Measurements from ENCODE around the gene EPHB2.

Gene EPHB2

DNA sequence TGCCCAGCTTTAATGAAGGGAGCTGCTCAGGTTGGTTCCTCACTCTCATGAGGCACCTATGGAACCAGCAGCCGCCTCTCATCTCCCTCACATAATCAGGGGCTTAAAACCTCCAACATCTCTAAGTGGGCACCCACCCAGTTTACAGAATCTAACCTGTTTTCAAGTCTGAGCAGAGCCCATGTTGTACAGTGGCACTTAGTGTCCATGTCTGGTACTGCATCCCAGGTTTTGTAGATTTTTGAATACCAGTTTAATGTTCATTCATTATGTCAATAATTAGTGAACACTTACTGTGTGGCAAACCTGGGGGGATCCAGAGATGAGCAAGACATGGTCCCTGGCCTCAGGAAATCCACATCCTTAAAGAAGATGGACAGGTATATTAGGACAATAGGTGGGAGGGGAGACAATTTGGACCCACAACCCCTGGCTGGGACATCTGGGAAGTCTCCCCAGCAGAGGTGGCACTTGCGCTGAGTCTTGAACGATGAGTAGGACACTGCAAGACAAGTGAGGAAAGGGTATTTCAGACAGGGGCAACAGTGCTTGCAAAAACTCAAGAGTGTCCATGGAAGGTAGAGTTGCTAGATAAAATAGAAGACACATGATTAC lies 178.7 kb downstream of the EPHB2 start:
- peak; percentile 59 for DNase-seq

DNA sequence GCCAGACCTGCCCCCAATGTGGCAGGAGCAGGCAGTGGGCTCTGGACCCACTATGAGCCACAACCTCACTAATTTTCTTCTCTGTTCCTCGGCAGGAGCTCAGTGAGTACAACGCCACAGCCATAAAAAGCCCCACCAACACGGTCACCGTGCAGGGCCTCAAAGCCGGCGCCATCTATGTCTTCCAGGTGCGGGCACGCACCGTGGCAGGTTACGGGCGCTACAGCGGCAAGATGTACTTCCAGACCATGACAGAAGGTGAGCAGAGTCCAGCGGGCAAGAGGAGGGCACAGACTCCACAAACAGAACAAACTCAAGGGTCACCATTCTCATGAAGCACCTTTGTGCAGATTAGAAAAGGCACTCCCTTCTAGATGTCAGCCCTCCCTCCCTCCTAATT lies 182.2 kb downstream of the EPHB2 start:
- DNase-seq, result no peak

DNA sequence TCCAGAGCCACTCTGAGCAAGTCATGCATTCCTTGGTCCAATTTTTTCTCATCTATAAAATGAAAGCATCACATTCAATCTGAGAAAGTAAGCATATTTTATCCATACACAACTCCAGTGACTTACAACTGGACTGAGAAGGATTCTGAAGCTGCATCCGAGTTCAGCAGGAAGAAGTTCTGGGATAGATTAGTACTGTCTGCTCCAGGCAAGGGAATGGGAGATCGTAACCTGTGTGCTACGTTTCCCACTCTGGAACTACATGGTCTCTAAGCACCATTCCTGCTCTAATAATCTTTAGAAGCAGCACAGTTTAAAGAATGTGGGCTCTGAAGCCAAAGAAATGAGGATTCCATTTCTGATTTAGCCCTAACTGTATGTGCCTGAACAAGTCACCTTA lies 182.7 kb downstream of the EPHB2 start:
- peak; percentile 17 for DNase-seq

DNA sequence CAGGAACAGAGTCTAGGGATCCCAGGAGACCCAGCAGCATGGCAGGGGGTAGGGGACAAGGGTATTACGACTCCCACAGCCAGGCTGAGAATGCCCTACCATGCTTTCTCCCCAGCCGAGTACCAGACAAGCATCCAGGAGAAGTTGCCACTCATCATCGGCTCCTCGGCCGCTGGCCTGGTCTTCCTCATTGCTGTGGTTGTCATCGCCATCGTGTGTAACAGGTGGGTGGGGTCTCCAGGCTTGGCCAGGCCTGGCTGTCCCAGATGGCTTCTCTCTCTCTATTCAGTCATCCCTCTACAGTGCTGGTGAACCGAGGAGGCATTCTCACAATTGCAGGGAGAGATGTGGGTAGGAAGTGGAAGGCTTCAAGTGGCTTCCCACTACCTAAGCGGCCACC lies 184.7 kb downstream of the EPHB2 start:
- DNase-seq, result no peak

DNA sequence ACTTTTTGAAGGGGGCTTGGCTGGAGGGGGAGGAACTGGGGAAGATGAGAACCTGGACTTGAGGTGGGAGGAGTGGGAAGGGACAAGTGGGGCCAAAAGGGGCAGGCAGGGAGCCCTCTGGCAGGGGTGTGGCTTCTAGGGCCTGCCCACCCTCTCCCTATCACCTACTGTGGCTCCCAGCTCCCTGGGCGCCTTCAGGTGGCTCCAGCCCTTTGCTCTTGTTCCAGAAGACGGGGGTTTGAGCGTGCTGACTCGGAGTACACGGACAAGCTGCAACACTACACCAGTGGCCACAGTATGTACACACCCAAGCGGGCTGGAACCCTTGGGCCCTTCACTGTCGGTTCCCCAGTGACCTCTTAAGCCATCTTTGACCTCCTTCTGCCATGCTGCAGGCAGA lies 185.5 kb downstream of the EPHB2 start:
- DNase-seq, result no peak

DNA sequence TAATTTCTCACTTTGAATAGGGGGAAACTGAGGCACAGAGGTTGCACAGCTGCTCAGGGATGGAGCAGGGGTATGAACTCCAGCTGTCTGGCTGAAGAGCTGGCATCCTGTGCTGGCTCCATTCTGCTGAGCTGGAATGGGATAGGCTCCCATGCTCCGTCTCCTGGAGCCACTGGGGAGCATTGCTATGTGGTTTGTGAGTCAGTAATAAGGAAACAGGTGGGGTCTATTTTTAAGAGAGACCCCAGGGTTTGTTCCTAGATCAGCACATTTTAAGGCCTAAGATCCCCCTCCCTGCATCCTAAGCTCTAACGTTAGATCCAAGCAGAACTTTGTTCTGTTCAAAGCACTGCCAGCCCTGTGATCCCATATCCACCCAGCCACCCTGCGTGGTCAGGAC lies 189.8 kb downstream of the EPHB2 start:
- DNase-seq, result no peak

DNA sequence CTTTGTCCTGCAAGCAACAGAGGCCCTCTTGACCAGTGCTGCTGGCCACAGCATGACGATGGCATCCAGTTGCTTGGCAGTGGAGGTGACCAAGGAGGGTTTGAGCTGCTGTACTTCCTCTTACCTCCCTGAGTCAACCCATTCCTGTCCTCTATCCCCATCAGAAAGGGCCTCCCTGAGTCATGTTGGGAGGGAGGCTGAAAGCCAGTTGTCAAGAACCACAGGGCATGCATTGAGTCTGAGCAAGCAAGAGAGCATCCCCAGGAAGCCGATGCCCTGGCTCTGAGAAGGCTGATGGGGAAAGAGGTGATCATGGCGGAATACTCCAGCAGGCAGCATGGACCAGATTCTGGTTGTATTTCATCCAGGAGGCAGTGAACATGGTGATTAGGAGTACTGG lies 192.5 kb downstream of the EPHB2 start:
- DNase-seq, result peak; percentile 19

DNA sequence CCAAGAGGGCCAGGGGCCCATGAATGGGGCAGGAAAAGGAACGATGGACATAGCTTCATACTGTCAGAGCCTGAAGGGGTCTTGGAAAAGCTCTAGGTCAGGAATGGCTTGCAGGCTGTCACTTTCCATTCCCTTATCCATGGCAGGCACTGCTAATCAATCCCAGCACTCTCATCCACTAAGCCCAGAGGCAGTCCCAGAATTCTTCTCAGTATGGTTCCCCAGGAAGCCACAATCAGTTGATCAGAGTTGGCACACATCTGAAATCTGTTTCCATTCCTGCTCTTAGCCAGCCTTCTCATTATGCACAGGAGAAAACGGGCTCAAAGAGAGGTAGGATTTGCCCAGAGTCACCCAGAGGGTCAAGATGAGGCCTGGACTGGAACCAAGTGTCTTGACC lies 196.3 kb downstream of the EPHB2 start:
- no peak for DNase-seq

DNA sequence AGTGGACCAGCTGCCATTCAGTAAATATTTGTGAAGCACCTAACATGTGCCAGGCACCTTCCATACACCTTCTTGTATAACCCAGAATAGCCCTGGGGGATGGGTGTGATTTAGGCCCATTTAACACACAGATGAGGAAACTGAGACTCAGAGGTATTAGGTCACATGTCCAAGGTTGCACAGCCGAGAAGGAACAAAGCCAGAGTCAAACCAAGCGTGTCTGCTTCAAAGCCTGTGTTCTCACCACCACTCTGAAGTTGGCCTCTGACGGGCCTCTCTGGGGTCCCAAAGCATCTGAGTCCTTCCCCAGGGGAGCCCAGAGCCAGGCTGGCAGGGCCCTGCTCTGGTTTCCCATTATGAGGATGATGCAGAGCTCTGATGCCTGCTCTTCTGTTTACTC lies 196.9 kb downstream of the EPHB2 start:
- no peak for DNase-seq

DNA sequence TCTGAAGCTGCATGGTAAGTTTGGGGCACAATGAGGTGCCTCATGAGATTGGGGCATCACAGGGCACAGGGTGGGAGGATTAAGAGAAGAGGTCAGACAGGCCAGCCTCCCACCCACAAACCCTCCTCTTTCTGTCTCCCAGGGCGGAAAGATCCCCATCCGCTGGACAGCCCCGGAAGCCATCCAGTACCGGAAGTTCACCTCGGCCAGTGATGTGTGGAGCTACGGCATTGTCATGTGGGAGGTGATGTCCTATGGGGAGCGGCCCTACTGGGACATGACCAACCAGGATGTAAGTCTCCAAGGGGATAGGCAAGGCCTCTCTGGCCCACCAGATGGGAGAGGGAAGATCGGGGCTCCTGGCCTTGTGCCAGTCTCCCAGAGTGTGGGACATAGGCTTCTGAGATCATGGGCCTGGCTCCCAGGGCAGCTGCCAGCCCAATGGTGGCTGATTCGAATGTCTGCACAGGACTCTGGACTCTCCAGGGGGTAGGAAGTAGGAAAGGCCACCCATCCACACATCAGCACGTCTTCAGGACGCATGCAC lies 198.3 kb downstream of the EPHB2 start:
- no peak for DNase-seq

DNA sequence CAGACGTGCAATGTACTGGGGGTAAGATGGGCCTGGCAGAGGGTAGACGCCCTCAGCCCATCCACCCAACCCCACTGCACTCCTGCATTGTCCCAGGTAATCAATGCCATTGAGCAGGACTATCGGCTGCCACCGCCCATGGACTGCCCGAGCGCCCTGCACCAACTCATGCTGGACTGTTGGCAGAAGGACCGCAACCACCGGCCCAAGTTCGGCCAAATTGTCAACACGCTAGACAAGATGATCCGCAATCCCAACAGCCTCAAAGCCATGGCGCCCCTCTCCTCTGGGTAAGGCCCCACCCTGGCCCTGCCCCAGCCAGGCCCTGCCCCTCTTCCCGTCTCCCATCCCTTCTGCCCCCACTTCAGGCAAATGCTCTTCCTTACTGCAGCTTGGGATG lies 199.6 kb downstream of the EPHB2 start:
- no peak for DNase-seq

DNA sequence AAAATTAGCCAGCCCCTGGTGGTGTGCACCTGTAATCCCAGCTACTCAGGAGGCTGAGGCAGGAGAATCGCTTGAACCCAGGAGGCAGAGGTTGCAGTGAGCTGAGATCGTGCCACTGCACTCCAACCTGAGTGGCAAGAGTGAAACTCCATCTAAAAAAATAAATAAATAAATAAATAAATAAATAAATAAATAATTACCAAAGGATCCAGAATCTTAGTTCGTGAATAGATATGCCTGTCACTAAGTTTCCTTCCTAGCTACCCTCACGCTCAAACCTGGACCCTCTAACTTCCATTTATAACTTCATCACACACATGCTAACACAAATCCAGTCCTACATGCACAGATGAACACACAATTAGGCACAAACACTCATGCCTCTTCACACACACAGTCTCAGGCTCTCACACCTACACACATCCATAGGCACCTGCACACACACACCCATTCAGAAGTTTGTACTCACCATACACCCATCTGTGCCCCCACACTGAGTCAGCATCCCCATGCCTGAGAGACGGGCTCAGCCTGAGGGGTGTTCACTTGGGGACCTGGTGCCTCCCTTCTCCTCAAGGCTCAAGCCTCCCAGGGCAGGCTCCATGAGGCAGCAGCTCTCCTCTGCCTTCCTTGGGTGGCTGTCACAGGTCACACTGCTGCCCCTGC lies 200.5 kb downstream of the EPHB2 start:
- no peak for DNase-seq

DNA sequence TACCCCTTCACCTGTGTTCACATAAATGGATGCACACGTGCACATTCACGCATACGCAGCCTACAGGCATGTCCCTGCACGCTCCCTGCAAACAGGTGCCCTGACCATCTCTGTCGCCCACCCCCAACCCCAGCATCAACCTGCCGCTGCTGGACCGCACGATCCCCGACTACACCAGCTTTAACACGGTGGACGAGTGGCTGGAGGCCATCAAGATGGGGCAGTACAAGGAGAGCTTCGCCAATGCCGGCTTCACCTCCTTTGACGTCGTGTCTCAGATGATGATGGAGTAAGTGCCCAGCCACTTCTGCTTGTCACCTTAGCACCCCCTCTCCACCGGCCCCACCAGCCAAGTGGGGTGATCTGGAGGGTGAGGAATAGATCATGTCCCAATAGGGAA lies 201.7 kb downstream of the EPHB2 start:
- no peak for DNase-seq

DNA sequence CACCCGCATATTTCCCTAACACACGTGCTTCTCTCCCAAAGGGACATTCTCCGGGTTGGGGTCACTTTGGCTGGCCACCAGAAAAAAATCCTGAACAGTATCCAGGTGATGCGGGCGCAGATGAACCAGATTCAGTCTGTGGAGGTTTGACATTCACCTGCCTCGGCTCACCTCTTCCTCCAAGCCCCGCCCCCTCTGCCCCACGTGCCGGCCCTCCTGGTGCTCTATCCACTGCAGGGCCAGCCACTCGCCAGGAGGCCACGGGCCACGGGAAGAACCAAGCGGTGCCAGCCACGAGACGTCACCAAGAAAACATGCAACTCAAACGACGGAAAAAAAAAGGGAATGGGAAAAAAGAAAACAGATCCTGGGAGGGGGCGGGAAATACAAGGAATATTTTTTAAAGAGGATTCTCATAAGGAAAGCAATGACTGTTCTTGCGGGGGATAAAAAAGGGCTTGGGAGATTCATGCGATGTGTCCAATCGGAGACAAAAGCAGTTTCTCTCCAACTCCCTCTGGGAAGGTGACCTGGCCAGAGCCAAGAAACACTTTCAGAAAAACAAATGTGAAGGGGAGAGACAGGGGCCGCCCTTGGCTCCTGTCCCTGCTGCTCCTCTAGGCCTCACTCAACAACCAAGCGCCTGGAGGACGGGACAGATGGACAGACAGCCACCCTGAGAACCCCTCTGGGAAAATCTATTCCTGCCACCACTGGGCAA lies 202.9 kb downstream of the EPHB2 start:
- DNase-seq, result no peak

DNA sequence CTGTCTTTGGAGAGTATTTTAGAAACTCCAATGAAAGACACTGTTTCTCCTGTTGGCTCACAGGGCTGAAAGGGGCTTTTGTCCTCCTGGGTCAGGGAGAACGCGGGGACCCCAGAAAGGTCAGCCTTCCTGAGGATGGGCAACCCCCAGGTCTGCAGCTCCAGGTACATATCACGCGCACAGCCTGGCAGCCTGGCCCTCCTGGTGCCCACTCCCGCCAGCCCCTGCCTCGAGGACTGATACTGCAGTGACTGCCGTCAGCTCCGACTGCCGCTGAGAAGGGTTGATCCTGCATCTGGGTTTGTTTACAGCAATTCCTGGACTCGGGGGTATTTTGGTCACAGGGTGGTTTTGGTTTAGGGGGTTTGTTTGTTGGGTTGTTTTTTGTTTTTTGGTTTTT lies 203.5 kb downstream of the EPHB2 start:
- DNase-seq, result no peak

DNA sequence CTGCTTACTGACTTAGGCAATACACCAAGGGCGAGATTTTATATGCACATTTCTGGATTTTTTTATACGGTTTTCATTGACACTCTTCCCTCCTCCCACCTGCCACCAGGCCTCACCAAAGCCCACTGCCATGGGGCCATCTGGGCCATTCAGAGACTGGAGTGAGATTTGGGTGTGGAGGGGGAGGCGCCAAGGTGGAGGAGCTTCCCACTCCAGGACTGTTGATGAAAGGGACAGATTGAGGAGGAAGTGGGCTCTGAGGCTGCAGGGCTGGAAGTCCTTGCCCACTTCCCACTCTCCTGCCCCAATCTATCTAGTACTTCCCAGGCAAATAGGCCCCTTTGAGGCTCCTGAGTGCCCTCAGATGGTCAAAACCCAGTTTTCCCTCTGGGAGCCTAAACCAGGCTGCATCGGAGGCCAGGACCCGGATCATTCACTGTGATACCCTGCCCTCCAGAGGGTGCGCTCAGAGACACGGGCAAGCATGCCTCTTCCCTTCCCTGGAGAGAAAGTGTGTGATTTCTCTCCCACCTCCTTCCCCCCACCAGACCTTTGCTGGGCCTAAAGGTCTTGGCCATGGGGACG lies 204.1 kb downstream of the EPHB2 start:
- DNase-seq, result no peak

DNA sequence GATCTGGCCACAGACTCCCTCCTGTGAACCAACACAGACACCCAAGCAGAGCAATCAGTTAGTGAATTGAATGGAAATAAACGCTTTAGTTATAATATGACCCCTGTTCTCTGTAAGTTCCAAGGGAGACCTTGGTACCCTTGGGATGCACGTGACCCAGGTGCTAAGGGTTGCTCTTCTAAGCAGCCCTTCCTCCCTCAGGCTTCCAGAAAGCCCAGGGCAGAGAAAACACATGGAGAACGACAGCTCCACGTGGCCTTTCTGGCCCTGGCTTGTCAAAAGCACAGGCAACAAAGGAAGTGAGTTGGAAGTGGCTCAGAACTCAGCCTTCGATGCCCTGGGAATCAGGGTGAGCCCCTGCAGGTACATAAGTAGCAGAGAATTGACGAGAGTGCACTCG lies 204.6 kb downstream of the EPHB2 start:
- DNase-seq, result no peak

DNA sequence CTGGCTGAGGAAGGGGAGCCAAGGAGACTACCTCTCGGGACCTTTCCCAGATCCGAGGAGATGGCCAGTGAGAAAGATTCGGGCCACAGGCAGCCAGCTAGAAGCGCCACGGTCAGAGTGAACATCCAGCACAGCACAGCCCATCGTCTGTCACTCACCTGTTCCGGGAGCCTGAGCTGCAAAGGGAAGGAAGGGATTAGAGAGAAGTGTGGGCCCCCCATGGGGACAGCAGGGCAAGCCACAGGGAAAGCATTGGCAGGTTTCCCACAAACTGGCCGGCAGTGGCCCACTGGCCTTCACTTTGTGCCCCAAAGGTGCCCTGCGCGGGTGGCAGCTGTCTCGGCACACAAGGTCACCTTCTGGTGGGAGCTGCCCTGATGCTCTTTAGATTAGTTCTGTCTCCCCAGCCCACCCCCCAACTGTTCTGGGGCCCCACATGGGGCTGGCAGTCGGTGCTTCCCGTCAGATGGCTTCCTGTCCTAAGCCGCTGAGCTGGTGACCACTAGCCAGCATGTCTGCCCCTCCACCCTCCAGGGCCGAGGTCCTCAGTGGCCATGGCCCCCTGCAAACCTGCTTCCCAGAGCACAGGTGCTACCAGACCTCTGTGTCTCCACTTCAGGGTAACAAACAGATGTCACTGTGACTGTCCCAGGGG lies 205.3 kb downstream of the EPHB2 start:
- no peak for DNase-seq

DNA sequence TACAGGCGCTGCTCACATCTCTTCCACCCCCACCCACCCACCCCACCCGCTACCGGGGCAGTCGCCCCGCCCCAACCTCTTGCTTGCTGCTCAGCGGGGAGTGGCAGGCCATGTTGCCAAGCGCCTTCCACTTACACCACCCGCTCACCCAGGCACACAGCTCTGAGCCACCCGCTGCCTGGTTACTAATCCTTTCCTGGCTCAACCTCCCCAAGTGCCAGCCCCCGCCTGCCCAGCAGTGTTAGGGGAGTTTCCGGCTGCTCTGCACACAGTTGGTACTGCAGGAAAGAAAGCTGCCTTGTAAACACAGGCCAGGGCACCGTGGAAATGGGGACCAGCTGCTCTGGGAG lies 205.8 kb downstream of the EPHB2 start:
- DNase-seq, result no peak

DNA sequence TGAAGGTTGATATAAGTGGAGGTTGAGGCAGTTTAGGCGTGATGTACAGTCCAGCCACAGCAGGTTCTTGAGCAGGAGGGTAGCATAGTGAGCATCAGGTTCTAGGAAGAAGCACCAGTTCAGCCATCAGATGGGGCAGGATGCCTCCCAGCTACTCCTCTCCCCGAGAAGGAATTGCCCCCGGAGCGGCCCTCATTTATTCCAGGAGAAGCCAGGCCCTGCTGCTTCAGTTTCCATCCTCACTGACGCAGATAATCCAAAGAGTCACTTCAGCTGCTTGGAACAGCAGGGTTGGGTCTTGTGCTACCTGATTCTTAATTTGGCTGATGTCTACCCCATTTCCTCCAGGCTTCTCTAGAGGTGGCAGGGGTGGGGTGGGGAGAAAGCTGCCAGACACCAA lies 207.3 kb downstream of the EPHB2 start:
- no peak for DNase-seq

DNA sequence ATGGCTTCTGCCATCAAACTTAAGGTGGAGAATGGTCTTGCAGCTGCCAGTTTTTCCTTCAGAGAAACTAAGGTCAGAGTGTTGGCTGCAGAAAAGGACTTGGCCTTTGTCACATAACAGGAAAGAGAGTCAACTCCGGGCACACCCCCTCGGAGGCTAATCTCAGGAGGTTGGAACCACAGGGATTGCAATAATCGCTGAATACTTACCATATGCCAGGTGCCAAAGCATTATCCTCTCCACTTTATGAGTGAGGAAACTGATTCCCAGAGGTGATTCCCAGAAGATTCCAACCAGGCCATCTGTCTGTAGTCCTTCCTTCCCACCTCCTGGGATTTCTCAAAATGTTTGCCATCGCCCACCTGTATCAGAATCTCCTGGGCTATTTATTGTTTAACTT lies 208.0 kb downstream of the EPHB2 start:
- no peak for DNase-seq

DNA sequence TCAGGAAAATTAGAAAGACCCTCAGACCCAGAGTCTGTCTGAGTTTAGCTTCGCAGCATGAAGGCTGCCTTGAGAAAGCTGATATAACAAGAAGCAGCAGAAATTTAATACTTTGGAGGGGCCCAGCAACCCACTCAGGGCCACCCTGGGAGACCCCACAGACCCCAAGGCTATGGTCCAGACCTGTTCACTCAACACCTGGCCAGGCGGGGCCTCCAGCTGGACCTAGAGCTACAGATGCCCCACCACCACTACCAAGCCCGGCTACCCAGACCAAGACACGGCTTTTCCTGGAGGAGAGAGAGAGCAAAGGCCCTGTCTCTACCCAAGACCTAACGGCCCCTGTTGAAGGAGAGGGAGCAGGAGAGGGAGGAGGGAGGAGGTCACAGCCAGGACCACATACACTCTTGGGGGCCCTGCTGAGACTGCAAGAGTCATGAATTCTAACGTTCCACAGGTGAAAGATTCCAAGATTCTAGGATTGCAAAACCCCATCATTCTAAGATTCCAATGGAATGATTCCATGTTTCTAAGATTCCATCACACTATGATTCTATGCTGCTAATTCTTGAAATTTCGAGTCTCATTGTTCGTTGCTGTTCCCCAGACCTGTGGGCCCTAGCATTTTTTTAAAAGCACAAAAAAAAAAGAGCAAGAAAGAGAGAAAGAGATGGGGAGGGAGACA lies 208.8 kb downstream of the EPHB2 start:
- peak; percentile 48 for DNase-seq

Data from fibroblast of skin of scalp (primary cell).